GM18508 (cell line): ENCODE data around the gene ACTA2.
A peak's percentile ranks its signal among the peaks of the same experiment; 100 is the strongest.

Experiments used
- ATAC-seq: cut with Tn5 transposase; IDR thresholded peaks from one replicate; pipeline ENCODE4 v1.9.1; 2021; ENCODE audit warnings: moderate number of reproducible peaks; ENCODE audit not compliant: insufficient read depth, unreplicated experiment

The ACTA2 gene

DNA sequence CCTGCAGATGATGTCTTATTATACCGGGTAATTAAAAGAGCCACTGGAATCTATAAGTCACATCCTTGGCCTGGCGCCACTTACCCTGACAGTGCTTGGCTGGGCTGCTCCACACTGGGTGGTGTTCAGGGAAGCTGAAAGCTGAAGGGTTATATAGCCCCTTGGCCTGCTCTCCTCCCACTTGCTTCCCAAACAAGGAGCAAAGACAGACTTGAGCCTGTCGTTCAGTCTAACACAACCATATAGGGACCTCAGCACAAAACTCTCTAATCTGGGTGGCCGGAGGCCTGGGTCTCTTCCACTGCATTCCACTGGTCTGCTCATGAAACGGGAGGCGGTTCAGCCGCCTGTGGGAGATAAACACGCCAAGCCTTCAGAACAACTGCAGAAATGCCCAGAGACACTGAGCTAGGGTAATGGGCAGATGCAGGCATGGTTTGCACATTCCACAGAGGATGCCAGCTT is at the start of gene ACTA2:
TSS of gene ACTA2 (minus strand) at position 127 of the 465 bp plus-strand sequence. CDS start 3,843 bp downstream, outside the sequence.
- no peak for ATAC-seq

DNA sequence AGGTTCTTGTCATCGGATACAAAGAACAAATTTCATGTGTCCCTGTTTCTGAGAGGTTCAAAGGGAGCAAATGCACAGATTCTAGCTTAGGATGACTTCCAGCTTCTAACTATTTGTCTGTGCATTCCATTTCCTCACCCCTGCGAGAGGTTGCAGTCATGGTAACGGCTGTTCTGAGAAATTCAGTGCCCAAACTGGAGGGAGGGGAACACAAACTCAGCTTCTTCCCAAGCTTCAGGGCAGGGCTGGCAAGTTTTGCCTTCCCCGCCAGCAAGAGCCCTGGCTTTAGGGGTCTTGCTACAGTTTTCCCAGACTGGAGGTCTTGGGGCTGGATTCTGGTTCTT is 49.1 kb upstream of the ACTA2 start:
- ATAC-seq, result no peak

DNA sequence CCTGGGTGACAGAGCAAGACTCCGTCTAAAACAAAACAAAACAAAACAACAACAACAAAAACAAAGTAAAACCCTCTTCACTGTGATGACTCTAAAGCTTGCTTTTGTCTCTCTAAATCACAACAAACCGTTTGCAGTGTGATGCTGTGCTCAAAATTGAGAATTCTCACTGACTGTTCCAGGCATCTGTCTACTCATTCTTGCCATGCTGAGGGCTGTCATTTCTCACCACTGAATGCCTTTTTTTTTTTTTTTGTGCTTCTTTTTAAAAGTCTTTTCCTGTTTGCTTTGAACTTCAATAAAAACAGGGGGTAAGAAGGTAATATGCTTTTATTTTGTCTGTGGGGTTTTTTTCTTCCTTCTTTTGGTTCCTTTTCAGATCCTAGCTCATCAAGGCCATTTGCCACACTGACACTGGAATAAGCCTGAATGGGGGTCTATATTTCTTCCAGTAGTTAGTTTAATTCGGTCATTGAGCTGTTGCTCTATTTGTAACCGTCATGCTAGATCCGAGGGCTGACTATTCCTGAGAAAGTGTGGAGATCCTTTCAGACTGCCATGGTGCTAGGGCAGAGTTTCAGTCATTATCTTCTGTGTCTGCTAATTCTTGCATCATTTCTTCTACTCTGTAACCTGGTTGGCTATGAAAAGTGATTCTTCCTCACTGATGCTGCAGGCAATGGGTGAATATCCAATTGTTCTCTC is 48.6 kb upstream of the ACTA2 start:
- ATAC-seq, result no peak

GRCh38 chr10:88999625-89000024 is 47.1 kb upstream of the ACTA2 start:
- ATAC-seq, result no peak

DNA sequence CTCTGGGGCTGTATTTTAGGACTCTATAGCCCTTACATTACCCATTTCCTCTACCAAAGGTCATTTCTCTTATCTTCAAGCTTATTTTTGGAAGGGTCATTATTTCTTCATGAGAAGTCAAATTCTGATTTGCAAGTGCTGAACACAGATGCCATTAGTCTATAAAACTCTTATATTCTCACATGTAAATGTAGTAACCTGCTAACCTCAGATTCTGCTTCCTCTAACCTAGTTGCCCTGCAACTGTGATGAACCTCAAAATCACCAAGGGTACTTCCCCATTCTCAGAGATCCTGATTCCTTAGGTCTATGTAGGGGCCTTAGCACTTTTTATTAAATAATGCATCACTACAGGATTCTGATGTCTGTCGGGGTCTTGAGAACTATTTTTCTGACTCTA is 44.4 kb upstream of the ACTA2 start:
- peak; percentile 61 for ATAC-seq

- ATAC-seq, result no peak
These were observed 42.7 kb upstream of the ACTA2 start for GRCh38 chr10:88995156-88995876.

GRCh38 chr10:88994019-88994418 is 41.4 kb upstream of the ACTA2 start:
- ATAC-seq, result no peak

DNA sequence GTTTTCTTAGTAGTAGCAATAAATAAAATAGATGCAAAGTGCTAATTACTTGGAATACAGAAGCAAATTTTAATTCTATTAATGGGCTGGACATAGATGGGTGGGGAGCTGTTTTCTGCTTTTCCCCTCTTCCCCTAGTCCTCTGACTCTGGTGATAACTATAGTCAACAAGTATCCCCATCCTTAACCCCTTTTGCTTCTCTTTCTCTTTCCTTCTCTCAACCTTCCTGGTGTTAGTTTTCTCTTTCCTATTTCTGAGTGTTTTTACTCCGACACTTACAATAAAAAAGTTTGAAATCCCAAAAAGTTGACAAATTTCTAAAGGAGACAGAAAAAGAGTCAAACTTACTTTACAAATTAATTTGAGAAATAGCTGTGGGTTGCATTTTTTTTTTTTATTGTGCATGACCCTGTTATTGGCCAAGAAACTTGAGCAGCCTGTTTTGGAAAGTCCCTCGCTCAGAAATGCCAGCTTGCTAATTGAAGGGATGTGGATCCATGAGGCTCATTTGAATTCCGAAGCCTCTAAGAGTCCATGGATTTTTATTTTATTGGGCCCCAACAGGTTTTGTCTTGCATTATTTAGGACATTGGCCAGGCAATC is 40.5 kb upstream of the ACTA2 start:
- no peak for ATAC-seq

DNA sequence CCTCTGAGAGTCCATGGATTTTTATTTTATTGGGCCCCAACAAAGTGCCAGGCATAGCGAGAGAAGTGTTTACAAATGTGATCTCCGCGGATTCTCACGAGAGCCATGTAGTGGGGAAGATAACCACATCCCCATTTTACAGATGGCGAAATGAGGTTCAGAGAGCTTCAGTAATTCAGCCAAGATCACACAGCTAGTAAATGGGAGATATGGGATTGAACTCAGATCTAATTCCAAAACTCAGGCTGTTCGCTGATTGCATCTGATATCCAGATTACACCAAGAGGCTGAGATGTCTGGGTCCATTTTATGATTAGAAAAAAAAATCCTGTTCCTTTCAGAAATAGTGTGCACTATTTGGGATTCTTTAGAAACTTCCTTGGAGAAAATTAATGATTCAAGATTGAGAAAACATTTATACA is 39.3 kb upstream of the ACTA2 start:
- no peak for ATAC-seq

DNA sequence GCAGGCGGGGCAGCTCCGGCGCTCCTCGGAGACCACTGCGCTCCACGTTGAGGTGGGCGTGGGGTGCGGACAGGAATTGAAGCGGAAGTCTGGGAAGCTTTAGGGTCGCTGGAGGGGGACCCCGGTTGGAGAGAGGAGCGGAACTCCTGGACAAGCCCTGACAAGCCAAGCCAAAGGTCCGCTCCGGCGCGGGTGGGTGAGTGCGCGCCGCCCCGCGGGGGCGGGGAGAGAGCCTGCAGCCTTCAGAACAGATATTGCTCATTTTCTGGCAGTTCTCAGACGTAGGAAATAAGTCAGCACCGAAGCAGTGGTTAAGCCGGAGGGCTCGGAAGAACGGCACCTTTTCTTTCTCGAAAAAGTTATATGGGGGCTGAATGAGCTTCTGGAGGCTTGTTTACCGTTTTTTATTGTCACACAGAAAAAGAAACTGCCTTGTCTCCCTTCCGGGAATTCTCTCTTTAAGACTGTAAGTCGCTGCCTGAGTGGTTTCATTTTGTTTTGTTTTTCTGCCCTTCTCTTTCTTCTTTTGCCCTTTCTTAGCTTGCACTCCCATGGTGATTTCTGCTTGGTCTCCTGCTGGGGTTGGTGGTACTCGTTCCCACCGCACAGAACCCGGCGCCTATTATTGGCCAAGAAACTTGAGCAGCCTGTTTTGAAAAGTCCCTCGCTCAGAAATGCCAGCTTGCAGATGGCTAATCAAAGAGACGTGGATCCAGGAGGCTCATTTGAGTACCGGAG is 38.8 kb upstream of the ACTA2 start:
- ATAC-seq, result no peak

- ATAC-seq, result peak; percentile 41
These were observed 38.0 kb upstream of the ACTA2 start, which contains the start of gene FAS for GRCh38 chr10:88990384-88991160. TSS of gene FAS (plus strand) at chr10:88990798. CDS start at chr10:88990877, 79 bp downstream.

GRCh38 chr10:88989824-88990383 is 37.3 kb upstream of the ACTA2 start:
- ATAC-seq, result peak; percentile 2

- no peak for ATAC-seq
These were observed 36.9 kb upstream of the ACTA2 start for GRCh38 chr10:88989423-88989822.

- no peak for ATAC-seq
These were observed 35.3 kb upstream of the ACTA2 start for GRCh38 chr10:88987840-88988239.

GRCh38 chr10:88987243-88987725 is 34.7 kb upstream of the ACTA2 start:
- ATAC-seq, result no peak

GRCh38 chr10:88986549-88987242 is 34.1 kb upstream of the ACTA2 start:
- no peak for ATAC-seq

GRCh38 chr10:88984525-88984924 is 32.0 kb upstream of the ACTA2 start:
- ATAC-seq, result no peak

GRCh38 chr10:88983939-88984338 is 31.4 kb upstream of the ACTA2 start:
- ATAC-seq, result no peak

- ATAC-seq, result no peak
These were observed 30.6 kb upstream of the ACTA2 start for GRCh38 chr10:88983206-88983605.
